Measurements from ENCODE around the gene ACSS1.

GRCh38 chr20:24994186-24994465 lies 63.8 kb downstream of the ACSS1 start:
- TF ChIP-seq EZH2 (IDR thresholded peaks at IDR 0.05; ENCODE audit: low read depth), result no peak
- TF ChIP-seq, protein P1, sequence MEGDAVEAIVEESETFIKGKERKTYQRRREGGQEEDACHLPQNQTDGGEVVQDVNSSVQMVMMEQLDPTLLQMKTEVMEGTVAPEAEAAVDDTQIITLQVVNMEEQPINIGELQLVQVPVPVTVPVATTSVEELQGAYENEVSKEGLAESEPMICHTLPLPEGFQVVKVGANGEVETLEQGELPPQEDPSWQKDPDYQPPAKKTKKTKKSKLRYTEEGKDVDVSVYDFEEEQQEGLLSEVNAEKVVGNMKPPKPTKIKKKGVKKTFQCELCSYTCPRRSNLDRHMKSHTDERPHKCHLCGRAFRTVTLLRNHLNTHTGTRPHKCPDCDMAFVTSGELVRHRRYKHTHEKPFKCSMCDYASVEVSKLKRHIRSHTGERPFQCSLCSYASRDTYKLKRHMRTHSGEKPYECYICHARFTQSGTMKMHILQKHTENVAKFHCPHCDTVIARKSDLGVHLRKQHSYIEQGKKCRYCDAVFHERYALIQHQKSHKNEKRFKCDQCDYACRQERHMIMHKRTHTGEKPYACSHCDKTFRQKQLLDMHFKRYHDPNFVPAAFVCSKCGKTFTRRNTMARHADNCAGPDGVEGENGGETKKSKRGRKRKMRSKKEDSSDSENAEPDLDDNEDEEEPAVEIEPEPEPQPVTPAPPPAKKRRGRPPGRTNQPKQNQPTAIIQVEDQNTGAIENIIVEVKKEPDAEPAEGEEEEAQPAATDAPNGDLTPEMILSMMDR (conservative IDR thresholded peaks at IDR 0.05), result no peak
